ENCODE data around the gene CD59. TPM values are rescaled to one million over a fixed set of nuclear protein-coding genes. Genes with fewer than 3 reads are reported as not detected.

Gene CD59
- total and polyA plus RNA-seq, 9 of the 15 experiments (the other 6 are each of a cell fraction or from before 2014, with no cell fraction given), result 38.1 to 338 (median 173) TPM

- TF ChIP-seq, protein P1, sequence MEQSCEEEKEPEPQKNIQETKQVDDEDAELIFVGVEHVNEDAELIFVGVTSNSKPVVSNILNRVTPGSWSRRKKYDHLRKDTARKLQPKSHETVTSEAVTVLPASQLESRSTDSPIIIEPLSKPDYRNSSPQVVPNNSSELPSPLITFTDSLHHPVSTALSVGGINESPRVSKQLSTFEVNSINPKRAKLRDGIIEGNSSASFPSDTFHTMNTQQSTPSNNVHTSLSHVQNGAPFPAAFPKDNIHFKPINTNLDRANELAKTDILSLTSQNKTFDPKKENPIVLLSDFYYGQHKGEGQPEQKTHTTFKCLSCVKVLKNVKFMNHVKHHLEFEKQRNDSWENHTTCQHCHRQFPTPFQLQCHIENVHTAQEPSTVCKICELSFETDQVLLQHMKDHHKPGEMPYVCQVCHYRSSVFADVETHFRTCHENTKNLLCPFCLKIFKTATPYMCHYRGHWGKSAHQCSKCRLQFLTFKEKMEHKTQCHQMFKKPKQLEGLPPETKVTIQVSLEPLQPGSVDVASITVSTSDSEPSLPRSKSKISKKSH (CRISPR knock-in tag; IDR thresholded peaks at IDR 0.05), result no peak
- no peak for TF ChIP-seq RBM34 (IDR thresholded peaks at IDR 0.05; ENCODE audit: borderline replicate concordance, insufficient read depth, low read length)
- no peak for TF ChIP-seq SMARCA5 (IDR thresholded peaks at IDR 0.05)
- no peak for TF ChIP-seq ZNF263 (CRISPR knock-in tag; IDR thresholded peaks at IDR 0.05; ENCODE audit: borderline replicate concordance)
- TF ChIP-seq ELF1 (tag; IDR thresholded peaks at IDR 0.05), result no peak
- TF ChIP-seq ZNF436 (CRISPR knock-in tag; IDR thresholded peaks at IDR 0.05), result no peak
- peak; percentile 81 for TF ChIP-seq MEIS2 (IDR thresholded peaks at IDR 0.05; ENCODE audit: partially characterized antibody)
- peak; percentile 93 for TF ChIP-seq ZNF316 (IDR thresholded peaks at IDR 0.05)
- TF ChIP-seq BRD9 (IDR thresholded peaks at IDR 0.05; ENCODE audit: low read depth, partially characterized antibody), result no peak
- TF ChIP-seq CTBP1 (IDR thresholded peaks at IDR 0.05; ENCODE audit: borderline replicate concordance), result peak; percentile 81; the same call in 1 of the 2 replicates
- TF ChIP-seq ZNF79 (CRISPR knock-in tag; IDR thresholded peaks at IDR 0.05; ENCODE audit: low read depth), result no peak
- TF ChIP-seq ZKSCAN3 (CRISPR knock-in tag; IDR thresholded peaks at IDR 0.05), result no peak
- no peak for TF ChIP-seq CGGBP1 (CRISPR knock-in tag; IDR thresholded peaks at IDR 0.05)
- TF ChIP-seq, protein P2, sequence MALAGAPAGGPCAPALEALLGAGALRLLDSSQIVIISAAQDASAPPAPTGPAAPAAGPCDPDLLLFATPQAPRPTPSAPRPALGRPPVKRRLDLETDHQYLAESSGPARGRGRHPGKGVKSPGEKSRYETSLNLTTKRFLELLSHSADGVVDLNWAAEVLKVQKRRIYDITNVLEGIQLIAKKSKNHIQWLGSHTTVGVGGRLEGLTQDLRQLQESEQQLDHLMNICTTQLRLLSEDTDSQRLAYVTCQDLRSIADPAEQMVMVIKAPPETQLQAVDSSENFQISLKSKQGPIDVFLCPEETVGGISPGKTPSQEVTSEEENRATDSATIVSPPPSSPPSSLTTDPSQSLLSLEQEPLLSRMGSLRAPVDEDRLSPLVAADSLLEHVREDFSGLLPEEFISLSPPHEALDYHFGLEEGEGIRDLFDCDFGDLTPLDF (CRISPR knock-in tag; IDR thresholded peaks at IDR 0.05), result no peak
- 0 out of 2 replicates have a peak, but pooled peaks have one; percentile 15 for TF ChIP-seq LEF1 (IDR thresholded peaks at IDR 0.05)
- no peak for TF ChIP-seq ASH1L (IDR thresholded peaks at IDR 0.05; ENCODE audit: borderline replicate concordance, low read depth, partially characterized antibody)
- TF ChIP-seq CEBPG (CRISPR knock-in tag; IDR thresholded peaks at IDR 0.05), result no peak
- TF ChIP-seq CEBPG (tag; conservative IDR thresholded peaks at IDR 0.05 in 1 of 2, IDR thresholded peaks at IDR 0.05 in 1 of 2), result no peak
- TF ChIP-seq, protein P3, sequence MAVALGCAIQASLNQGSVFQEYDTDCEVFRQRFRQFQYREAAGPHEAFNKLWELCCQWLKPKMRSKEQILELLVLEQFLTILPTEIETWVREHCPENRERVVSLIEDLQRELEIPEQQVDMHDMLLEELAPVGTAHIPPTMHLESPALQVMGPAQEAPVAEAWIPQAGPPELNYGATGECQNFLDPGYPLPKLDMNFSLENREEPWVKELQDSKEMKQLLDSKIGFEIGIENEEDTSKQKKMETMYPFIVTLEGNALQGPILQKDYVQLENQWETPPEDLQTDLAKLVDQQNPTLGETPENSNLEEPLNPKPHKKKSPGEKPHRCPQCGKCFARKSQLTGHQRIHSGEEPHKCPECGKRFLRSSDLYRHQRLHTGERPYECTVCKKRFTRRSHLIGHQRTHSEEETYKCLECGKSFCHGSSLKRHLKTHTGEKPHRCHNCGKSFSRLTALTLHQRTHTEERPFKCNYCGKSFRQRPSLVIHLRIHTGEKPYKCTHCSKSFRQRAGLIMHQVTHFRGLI (CRISPR knock-in tag; IDR thresholded peaks at IDR 0.05), result no peak
- TF ChIP-seq MCM2 (IDR thresholded peaks at IDR 0.05; ENCODE audit: low read depth), result no peak
- TF ChIP-seq NCOA6 (IDR thresholded peaks at IDR 0.05), result no peak
- TF ChIP-seq KAT2B (IDR thresholded peaks at IDR 0.05; ENCODE audit: low read depth, low read length), result no peak
- TF ChIP-seq NFE2 (IDR thresholded peaks at IDR 0.05; ENCODE audit: low read depth), result peak; percentile 50; the same call in 1 of the 2 replicates
- no peak for TF ChIP-seq ZNF24 (IDR thresholded peaks at IDR 0.05)
- no peak for TF ChIP-seq PML (IDR thresholded peaks at IDR 0.05; ENCODE audit: low read length)
- no peak for TF ChIP-seq ZNF512 (tag; IDR thresholded peaks at IDR 0.05)
These were observed 12.9 kb downstream of the CD59 start (continued) for GRCh38 chr11:33723238-33723881.

Data from K562 (cell line).